ENCODE data around the gene CLDN14.
A peak's percentile ranks its signal among the peaks of the same experiment; 100 is the strongest.

DNA sequence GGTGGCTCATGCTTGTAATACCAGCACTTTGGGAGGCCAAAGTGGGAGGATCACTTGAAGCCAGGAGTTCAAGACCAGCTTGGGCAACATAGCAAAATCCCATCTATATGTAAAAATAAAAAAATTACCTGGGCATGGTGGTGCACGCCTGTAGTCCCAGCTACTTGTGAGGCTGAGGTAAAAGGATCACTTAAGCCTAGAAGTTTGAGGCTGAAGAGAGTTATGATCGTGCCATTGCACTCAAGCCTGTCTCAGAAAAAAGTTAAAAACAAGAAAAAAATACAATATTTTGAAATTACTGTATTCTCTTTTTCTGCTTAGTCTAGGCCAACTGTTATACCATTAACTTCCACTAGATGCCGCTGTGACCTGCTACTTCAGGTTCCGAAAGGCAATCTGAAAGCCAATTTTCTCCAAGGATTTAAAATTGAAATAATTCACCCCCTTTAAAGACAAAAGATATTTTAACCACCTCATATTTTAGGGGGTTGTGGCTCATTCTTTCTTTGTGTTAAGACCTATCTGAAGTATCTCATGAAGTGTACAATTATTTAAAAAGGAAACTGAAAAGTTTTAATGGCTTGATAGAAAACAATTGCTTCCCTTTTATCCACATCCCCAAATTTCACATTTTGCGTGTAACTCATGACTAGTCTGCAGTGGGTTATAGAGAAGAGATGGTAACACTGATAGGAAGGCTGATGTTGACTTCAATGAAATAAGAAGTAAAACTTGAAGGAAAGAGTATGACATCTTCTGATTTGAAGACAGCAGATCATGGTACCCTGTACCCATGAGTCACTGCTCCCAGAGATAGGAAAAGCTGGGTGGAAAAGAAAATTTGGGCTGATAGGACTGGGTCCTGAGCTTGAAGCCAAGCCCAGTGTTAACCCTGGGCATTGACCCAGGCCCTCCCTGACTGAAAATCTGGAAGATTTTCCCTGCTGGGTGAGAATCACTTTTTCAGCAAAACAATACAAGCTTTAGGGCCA lies 24.4 kb upstream of the CLDN14 start:
- TF ChIP-seq EZH2 (IDR thresholded peaks at IDR 0.05; ENCODE audit: insufficient read depth, low read length): no peak
- TF ChIP-seq, protein P1, sequence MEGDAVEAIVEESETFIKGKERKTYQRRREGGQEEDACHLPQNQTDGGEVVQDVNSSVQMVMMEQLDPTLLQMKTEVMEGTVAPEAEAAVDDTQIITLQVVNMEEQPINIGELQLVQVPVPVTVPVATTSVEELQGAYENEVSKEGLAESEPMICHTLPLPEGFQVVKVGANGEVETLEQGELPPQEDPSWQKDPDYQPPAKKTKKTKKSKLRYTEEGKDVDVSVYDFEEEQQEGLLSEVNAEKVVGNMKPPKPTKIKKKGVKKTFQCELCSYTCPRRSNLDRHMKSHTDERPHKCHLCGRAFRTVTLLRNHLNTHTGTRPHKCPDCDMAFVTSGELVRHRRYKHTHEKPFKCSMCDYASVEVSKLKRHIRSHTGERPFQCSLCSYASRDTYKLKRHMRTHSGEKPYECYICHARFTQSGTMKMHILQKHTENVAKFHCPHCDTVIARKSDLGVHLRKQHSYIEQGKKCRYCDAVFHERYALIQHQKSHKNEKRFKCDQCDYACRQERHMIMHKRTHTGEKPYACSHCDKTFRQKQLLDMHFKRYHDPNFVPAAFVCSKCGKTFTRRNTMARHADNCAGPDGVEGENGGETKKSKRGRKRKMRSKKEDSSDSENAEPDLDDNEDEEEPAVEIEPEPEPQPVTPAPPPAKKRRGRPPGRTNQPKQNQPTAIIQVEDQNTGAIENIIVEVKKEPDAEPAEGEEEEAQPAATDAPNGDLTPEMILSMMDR (IDR thresholded peaks at IDR 0.05; ENCODE audit: insufficient read depth, low read depth, low read length): peak; percentile 94

Data from astrocyte (in vitro differentiated cells and primary cell).